GM20000 (cell line): ENCODE data around the gene PLPPR3.
A peak's percentile ranks its signal among the peaks of the same experiment; 100 is the strongest.

Experiments
- DNase-seq: peaks from one replicate; pipeline ENCODE4 v3.0.0; 2012; ENCODE audit warnings: low spot score
- CTCF ChIP-seq: IDR thresholded peaks from 2 replicates; pipeline ENCODE4 v1.5.1; 2012; ENCODE audit warnings: mild to moderate bottlenecking, control low read depth; ENCODE audit errors: extremely low read depth, missing control alignments

The PLPPR3 gene

GRCh38 chr19:803099-803561, 18.6 kb downstream of the PLPPR3 start:
- no peak for DNase-seq
- no peak for TF ChIP-seq CTCF

GRCh38 chr19:802498-803098, 19.2 kb downstream of the PLPPR3 start:
- no peak for TF ChIP-seq CTCF
- DNase-seq, result no peak

GRCh38 chr19:801861-802497, 19.8 kb downstream of the PLPPR3 start:
- no peak for DNase-seq

GRCh38 chr19:801030-801860, 20.5 kb downstream of the PLPPR3 start:
- no peak for DNase-seq
- TF ChIP-seq CTCF, result no peak

More at GRCh38 chr19:801861-802497, 19.8 kb downstream of the PLPPR3 start:
- TF ChIP-seq CTCF, result no peak

GRCh38 chr19:800360-801029, 21.3 kb downstream of the PLPPR3 start:
- DNase-seq, result no peak
- no peak for TF ChIP-seq CTCF

GRCh38 chr19:799076-799881, 22.5 kb downstream of the PLPPR3 start:
- no peak for TF ChIP-seq CTCF
- DNase-seq, result peak; percentile 38
